RPMI7951 (cell line): ENCODE data around the gene LIPC. TPM values are rescaled to one million over a fixed set of nuclear protein-coding genes. Genes with fewer than 3 reads are reported as not detected.

Experiments used
- DNase-seq: peaks from one replicate; pipeline ENCODE4 v3.0.0-alpha.2; 2012; ENCODE audit warnings: low read depth
- total RNA-seq: library from RNA; depleted of rRNA; stranded (reverse); fragments of >200 nt; shearing (Covaris generic); gene quantifications from 2 replicates; pipeline ENCODE4 v1.2.3, GENCODE V29; 2014

The LIPC gene
- total RNA-seq, 1 experiment from 2014 or later, result not detected

DNA sequence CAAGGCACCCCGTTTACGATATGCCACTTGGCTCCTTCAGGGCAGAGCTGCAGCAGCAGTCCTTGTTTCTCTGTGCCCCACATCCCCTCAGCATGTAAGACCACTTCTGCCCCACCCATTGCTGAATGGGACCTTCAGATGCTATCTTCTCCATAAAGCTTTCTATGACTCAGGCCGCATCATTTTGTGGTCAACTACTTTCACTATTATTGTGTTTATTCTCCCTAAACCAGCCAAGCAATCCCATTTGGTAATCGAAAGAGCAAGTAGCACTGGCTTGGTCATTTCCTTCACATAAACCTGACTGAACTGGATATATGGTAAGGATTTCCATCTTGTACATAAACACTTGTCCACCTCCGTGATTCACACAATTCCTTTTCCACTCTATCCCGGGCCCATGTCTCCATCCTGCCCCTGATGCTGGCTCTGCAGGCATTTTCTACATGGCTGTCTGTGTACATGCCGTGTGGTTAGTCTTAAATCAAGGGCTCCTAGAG is 25.7 kb downstream of the LIPC start:
- DNase-seq, result peak; percentile 91

DNA sequence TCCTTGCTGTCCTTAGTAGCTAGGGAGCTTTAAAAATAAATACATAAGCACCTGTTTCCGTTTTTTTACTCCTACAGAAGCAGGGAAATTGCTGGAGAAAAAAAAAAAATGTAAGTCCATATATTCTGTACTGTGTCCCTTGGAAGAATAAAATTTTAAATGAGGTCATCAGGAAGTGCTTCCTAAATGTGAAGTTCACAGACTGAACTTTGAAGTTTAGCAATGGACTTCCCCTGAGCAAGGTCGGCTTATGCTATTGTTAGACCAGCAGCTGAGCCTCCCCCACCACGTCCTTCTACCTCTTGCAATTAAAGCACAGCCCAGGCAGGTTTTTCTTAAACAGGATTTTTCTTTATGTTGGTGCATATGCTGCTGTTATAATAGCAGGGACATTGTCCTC is 26.3 kb downstream of the LIPC start:
- DNase-seq, result no peak

DNA sequence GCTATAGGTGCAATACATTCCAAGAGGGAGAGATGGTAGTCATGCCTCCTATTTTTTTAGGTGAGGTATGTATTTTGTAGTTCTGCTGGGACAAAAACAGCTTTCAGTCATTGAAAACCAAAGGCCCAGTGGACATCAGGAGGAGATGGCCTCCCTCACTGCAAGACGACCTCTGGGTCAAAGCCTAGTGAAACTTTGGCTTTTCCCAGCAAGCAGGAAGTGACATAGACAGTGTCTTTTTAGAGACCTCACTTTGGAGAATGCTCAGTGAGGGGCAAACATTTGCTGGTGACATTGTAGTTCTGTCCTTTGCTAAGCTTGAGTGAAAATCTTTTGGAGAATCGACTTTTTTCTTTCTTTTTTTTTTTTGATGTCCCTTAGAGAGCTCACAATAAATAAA is 27.3 kb downstream of the LIPC start:
- no peak for DNase-seq

GRCh38 chr15:58459560-58459959 is 27.8 kb downstream of the LIPC start:
- no peak for DNase-seq

DNA sequence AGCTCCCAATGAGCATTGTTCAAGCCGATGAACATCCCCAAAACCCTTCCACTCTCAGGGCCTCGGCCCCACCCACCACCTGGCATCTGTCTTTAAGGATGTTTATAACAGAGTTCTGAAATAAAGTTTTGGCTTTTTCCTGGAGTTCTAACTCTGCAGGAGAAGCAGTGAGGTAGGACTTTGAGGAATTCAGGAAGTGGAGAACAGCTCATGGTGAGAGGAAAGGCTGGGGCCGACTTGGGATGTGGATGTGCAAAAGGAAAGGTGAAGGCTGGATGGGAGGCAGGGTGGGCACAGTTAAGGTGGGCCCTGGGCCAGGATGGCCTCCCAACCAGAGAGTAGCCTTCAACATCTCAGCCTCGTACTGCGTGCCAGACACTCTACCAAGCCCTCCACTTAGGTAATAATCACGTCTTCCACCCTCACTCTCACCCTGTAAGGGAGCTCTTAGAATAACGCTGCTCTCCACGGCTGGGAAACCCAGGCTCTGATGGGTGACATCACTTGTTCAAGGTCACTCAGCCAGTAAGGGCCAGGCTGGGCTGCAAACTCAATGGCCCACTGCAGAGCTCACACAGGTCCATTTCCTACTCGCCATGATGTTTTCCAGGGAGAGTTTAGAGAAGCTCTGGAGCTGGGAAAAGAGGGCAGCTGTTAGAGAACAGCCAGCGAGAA is 28.5 kb downstream of the LIPC start:
- no peak for DNase-seq

GRCh38 chr15:58460872-58461271 is 29.1 kb downstream of the LIPC start:
- DNase-seq, result no peak

GRCh38 chr15:58462547-58462946 is 30.8 kb downstream of the LIPC start:
- DNase-seq, result no peak

GRCh38 chr15:58462973-58463663 is 31.3 kb downstream of the LIPC start:
- no peak for DNase-seq

GRCh38 chr15:58463815-58464650 is 32.2 kb downstream of the LIPC start:
- DNase-seq, result no peak

DNA sequence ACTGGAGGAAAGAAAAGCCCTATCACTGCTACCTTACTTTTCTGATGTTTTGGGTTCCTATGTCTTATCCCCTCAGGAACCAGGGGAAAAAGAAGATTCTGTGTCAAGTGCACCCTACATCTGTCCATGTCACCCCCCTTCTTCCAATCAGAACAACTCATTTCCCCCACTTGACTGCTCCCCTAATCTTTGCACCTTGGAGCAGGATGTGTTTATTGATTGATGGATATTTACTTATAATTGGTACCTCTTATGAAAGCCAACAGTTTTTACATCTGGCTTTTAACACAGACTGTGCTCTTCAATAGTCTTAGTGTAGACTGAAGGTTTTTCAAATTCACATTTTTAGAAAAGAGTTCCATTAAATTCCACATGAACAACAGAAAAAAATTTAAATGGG is 33.3 kb downstream of the LIPC start:
- no peak for DNase-seq

DNA sequence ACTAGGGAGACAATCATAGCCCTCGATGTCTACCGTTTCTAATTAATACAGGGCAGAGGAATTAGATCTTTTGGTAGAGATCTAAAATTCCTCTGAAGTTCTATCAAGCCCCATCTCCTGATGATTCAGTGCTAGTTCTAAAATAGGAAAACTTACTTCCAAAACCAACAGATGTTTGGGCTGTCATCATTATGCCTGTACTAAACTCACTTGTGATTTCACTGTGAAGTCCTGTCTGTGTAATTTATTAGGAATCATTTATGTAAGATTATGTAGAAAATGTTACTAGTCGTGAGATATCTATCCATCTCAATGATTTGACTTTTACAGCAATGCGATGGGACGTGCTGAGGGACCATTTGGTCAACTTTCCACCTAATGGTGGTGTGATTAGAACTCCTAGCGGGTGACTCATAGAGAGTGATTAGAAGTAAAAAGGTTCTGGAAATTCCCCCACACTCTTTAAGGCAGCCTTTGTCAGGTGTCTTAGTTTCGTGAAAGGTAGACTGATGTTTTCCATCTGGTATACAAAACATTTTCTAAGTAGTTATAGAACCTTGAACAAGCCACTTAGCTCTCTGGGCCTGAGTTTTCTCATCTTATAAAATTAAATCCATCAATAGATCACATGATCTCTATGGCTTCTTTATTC is 34.2 kb downstream of the LIPC start:
- DNase-seq, result no peak

DNA sequence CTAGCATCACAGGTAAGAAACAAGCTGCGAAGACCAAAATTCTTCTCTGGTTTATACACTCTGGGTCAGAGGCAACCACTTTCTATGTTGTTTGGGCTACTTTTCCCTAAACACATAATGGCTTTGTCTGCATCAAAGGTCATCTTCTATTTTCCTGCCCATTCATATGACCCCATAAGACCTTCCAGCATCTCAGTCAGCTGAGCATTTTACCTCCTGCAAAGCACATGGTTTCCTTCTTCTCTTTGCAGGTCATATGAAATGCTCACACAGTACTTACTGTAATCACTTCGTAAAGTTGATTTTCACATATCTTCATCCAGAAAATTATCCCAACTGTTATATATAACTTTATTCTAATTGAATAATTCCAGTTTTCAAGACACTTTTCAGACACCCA is 34.8 kb downstream of the LIPC start:
- no peak for DNase-seq

GRCh38 chr15:58467121-58467721 is 35.4 kb downstream of the LIPC start:
- DNase-seq, result no peak

- no peak for DNase-seq
Observed at GRCh38 chr15:58467722-58468423, 36.1 kb downstream of the LIPC start.

DNA sequence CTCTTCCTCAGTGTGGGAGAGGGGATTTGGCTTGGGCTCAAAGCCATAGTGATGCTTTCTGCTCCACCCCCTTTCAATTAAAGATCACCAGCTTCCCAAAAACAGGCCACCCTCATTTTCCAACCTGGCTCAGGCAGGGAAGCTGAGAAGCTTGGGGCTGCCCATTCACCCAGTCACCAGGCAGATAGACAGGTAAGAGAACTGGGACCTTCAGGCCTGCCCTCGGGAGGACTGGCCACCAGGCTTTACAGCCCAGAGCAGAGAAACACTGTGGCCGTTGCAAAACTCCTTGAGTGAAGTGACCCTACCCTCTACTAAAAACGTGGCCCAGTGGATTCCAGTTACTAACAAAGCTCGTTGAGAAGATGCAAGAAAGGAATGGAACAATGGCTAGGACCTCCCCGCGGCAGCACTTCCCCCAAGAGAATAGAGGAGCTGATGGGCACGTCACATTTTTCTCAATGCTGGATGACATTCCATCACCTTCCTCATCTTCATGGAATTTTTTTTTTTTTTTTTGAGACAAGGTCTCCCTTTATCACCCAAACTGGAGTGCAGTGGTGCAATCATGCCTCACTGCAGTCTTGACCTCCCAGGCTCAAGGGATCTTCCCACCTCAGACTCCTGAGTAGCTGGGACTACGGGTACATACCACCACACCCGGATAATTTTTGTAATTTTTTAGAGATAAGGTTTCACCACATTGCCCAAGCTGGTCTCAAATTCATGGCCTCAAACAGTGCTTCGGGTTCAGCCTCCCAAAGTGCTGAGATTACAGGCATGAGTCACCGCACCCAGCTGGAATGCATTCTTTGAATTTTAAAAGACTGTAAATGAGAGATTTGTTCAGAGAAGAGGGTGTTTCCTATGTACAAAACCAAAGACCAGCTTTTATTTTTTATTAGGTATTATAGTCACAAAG is 37.9 kb downstream of the LIPC start:
- peak; percentile 98 for DNase-seq

- no peak for DNase-seq
Observed at GRCh38 chr15:58471348-58471747, 39.6 kb downstream of the LIPC start.

DNA sequence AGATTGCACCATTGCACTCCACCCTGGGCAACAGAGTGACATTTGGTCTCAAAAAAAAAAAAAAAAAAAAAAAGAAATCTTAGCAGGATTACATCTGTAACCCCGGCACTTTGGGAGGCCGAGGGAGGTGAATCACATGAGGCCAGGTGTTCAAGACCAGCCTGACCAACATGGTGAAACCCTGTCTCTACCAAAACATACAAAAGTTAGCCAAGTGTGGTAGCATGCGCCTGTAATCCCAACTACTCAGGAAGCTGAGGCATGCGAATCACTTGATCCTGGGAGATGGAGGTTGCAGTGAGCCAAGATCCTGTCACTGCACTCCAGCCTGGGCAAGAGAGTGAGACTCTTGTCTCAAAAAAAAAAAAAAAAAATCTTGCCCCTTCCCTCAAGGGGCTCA is 40.4 kb downstream of the LIPC start:
- DNase-seq, result no peak

- DNase-seq, result peak; percentile 62
Observed at GRCh38 chr15:58472821-58473581, 41.2 kb downstream of the LIPC start.

DNA sequence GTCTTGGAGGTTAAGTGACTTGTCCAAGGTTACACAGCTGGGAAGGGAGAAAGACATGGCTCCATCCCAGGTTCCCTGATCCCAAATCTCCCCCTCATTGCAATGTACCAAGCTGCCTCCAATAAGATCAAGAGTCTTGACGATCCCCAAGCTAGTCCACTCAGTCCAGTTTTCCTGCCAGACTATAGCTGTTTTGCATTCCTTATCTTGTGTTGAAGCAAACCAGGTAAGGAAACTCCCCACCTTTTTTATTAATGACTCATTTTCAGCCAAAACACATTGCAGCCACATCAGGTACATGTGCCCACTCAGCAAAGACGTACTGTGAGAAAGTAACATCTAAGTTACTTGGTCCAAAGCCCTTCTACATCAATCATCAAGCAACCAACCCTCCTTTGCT is 41.9 kb downstream of the LIPC start:
- DNase-seq, result peak; percentile 78
